Stimulated activated CD8-positive, alpha-beta memory T cell treated with anti-CD3 and anti-CD28 coated beads, Interleukin-12 subunit alpha, Interleukin-12 subunit beta, amount 100 ng/mL, for 1 hour (primary cell): ENCODE results near the gene ARIH2.

Experiments used
- DNase-seq: peaks from one replicate; pipeline ENCODE4 v3.0.0-alpha.2; 2020; ENCODE audit warnings: low read depth

ARIH2 gene

GRCh38 chr3:48929358-48930035, 10.9 kb downstream of the ARIH2 start:
- no peak for DNase-seq

GRCh38 chr3:48930590-48930989, 11.9 kb downstream of the ARIH2 start:
- no peak for DNase-seq

DNA sequence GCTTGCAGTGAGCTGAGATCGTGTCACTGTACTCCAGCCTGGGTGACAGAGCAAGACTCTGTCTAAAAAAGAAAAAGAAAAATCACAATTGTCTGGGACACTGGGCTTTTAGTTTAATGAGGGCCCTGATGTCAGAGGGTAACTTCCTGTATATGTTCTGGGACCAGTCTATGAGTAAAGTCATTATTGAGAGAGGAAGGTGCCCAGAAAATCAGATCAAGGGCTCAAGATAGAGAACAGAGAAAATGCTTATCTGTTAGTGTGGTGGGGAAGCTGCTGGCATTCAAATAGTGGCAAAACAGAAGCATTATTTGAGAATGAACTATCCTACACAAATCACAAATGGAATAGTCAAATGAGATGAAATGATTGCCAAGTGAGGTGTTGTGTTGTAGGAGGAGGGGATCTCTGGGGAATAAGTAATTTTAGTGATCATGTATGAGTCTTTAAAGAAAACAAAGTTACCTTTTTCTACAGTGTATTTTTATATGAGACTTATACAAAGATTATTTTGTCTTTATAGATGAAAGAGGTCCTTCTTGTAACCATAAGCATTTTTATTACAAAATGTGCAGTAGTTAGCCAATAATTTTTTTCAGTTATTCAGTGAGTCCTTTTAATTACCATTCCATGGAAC, 13.4 kb downstream of the ARIH2 start:
- DNase-seq: no peak

DNA sequence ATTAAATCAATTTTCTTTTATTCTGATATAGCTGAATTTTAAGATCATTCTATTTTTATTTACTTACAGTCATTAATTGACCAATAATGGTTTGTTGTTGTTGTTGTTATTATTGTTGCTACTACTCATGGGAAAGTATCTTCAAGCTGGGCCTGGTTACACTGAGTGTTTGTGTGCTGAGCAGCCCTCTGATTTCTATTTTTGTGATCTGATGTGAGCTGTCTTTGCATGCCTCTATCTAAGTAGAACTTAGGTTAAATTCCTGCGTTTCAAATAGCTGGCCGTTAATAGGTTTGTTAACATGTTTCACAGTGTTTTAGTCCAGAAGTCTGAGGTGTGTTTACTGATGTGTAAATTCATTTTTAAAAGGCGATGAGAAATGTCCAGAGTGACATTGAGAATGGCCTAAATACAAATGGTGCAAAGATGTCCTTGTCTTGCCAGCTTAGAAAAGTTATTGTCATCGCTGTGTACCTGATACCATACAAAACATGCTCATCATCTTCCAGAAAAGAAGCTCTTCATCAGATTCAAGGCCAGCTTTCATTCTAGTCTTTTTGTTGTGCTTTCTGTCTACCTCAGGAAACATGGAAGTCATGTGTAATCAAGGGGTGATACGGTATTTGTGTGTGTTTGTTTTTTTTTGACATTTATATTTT, 15.8 kb downstream of the ARIH2 start:
- DNase-seq: no peak

DNA sequence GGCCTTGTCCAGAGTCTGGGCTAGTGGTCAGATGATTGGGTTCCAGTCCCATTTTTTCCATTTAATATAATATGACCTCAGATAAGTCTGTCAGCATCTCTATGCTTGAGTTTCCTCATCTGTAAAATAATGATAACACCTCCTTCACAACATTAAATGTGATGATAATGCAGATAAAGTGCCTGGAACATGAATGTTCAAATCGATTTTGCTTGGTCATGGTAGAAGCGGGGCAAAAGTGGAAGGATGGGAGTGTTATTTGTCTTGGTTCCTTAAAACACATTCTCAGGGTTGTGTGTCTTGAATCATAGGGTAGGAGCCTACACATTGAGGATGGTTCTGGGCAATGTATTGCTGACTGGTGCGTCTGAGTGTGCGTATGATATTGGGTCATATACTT, 16.9 kb downstream of the ARIH2 start:
- DNase-seq: no peak

DNA sequence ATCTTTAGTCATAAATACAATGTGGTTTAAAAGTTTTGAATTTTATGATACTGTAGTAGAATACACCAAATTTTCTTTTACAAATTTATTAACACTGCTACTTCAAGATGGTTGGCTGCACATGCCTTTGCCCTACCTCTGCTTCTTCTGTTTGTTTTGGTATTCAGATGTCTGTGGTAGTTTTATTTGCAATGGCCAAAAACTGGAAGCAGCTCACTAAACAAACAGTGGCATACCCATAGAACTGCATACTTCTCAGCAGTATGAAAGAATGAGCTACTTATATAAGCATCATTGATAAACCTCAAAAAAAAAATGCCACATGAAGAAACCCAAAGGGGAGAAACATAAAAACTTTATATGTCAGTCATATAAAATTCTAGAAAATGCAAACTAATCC, 19.5 kb downstream of the ARIH2 start:
- no peak for DNase-seq

GRCh38 chr3:48938689-48939088, 20.0 kb downstream of the ARIH2 start:
- DNase-seq: no peak

GRCh38 chr3:48945432-48945831, 26.8 kb downstream of the ARIH2 start:
- no peak for DNase-seq

DNA sequence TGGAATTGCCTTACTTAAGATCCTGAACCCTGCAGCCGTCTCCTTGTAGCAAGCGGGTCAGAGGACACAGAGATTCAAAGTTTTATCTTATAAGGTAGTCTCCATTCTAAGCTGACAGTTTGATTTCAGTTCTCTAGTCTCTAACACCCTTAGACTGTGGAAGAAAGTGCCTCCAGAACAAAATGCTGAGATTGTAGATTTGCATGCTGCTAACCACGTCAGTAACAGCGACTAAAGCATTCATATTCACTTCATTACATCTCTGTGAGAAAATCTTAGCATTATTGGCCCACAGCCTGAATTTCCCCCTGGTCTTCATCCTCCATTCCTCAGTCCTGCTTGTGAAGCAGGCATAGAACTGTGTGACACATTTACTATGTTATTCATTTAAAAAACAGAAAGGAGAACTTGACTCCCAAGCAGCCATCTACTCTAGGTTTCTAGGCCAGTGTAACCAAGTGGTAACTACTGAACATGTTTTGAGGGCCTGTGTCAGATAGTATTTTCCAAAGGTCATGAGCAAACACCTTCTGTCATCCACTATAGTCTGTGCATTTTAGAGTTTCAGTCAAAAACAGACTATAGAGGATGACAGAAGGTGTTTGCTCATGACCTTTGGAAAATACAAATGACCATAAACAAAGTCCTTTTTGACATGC, 27.4 kb downstream of the ARIH2 start:
- no peak for DNase-seq

- no peak for DNase-seq
Observed at GRCh38 chr3:48949376-48949717, 30.7 kb downstream of the ARIH2 start.

DNA sequence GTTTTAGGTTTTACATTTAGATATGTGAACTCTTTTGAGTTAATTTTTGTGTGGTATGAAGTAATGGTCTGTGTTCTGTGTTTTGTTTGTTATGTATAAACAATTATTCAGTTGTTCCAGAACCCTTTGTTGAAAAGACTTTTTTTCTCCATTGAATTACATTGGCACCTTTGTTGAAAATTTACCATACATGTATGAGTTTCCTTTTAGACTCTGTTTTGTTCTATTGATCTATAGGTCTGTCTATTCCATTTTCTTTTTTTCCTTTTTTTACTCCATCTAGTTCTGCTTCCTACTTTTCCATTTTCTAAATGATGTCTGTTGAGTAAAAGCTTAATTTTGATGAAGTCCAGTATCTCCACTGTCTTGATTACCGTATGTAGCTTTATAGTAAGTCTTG, 31.4 kb downstream of the ARIH2 start:
- DNase-seq: no peak

GRCh38 chr3:48951764-48952163, 33.1 kb downstream of the ARIH2 start:
- no peak for DNase-seq

DNA sequence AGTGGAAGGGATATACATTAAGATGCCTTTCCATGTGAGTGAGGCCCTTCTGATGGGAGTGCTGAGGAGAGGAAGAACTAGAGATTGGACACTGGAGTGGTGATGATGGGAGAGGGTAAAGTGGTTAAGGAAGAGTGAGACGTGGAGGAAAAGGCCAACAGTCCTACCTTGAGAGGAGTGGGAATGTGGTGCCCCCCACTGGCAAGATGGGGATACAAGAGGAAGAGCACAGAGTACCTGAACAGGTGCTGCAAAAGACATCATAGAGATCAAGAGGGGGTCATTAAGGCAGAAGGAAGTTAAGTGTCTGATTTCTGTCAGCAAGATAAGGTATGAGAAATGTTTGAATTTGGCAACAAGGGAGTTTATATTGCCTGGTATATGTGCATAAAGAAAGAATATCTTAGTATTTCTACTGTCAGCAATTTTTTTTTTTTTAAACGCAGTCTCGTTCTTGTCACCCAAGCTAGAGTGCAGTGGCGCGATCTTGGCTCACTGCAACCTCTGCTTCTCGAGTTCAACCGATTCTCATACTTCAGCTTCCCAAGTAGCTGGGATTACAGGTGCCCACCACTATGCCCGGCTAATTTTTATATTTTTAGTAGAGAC, 34.0 kb downstream of the ARIH2 start:
- peak; percentile 37 for DNase-seq

- DNase-seq: no peak
Observed at GRCh38 chr3:48957006-48957705, 38.5 kb downstream of the ARIH2 start.

GRCh38 chr3:48960841-48961413, 42.3 kb downstream of the ARIH2 start:
- DNase-seq: no peak

DNA sequence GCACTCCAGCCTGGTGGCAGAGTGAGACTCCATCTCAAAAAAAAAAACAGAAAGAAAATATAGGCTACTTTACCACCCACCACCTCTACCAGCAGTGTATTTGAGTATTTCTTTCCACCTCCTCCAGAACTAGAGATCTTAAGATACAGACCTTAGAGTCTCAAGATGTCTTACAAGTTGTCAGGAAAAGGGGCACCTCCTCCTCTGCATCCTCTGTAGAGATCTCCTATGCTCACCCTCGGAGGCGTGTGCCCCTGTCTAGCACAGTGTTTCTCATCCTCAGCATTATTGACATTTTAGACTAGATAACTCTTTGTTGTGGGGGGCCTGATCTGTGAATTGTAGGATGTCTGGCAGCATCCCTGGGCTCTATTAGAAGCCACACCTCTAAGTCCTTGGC, 43.7 kb downstream of the ARIH2 start:
- DNase-seq: no peak

DNA sequence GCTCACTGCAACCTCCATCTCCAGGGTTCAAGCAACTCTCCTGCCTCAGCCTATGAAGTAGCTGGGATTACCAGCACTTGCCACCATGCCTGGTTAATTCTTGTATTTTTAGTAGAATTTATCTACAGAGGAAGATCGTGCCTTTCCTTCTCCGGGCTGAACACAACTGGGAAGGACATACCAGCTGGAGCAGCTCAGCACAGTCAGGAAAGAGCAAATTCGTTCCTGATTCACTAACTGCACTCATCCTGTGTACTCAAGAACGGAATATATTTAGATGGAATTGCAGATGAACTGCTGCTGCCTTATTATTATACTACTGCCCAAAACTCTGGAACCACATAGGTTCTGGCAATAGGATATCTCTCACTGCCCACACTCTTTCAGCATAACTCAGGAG, 44.3 kb downstream of the ARIH2 start:
- DNase-seq: no peak

DNA sequence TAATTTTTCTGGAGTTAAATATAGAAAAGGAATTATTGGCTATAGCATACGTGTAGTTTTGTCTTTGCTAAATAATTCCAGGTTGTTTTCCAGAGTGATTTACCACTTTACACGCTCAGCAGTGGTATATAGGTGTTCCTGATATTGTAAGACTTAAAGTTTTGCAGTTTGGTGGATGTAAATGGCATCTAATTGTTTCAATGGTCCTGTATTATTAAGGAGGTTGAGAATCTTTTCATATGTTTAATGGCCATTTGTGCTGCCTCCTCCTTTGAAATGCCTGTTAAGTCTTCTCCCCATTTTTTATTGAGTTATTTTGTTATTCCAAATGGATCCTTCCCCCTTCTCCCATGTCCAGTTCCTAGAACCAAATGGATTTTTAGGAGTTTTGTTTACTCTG, 44.9 kb downstream of the ARIH2 start:
- no peak for DNase-seq

DNA sequence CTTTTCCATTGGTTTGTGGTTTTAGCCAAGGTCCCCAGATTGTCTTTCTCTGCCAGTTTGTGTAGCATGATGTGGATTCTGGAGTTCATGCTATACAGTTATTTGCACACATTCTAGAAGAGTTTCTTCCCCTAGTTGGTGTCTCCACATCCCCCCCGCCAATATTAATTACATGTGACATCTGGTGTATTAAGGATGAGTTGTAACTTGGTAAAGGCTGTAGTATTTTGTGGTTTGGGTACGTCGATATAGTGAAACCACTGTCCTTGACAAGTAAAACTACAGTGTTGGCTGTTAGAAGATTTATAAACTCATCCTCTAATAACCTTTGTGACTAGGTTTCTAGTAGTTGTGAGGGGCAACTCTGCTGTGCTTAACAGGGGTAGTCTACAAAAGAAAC, 47.7 kb downstream of the ARIH2 start:
- no peak for DNase-seq

GRCh38 chr3:48966876-48967361, 48.3 kb downstream of the ARIH2 start:
- no peak for DNase-seq

GRCh38 chr3:48970586-48970985, 51.9 kb downstream of the ARIH2 start:
- no peak for DNase-seq
